Epithelial cell of proximal tubule (primary cell): Measurements from ENCODE around the gene TMEM256. TPM values are rescaled to one million over a fixed set of nuclear protein-coding genes. Genes with fewer than 3 reads are reported as not detected.

Experiments used
- DNase-seq: peaks from one replicate; pipeline ENCODE4 v3.0.0-alpha.2; 2011; ENCODE audit warnings: low read depth
- H3K4me3 ChIP-seq: 2 replicates; pipeline ENCODE4 v1.5.1; 2011; ENCODE audit warnings: low read depth, mild to moderate bottlenecking, low read length
- CTCF ChIP-seq: conservative IDR thresholded peaks from 2 replicates; pipeline ENCODE4 v1.5.1; 2012; ENCODE audit warnings: low read depth, mild to moderate bottlenecking, low read length
- total RNA-seq: library from RNA; depleted of rRNA; stranded (reverse); fragments of >200 nt; gene quantifications from 2 replicates; pipeline ENCODE4 v1.2.3, GENCODE V29; 2015

The TMEM256 gene
- total RNA-seq, 1 donor from 2014 or later = 134 TPM

- TF ChIP-seq CTCF = no peak
- no peak overlapping the region for H3K4me3 ChIP-seq
- no peak for DNase-seq
Measured at GRCh38 chr17:7383371-7383741, 20.5 kb downstream of the TMEM256 start.

- no peak for TF ChIP-seq CTCF
- DNase-seq = no peak
Measured at GRCh38 chr17:7382901-7383300, 21.0 kb downstream of the TMEM256 start.

GRCh38 chr17:7380855-7381683, 22.8 kb downstream of the TMEM256 start, which contains the start of gene TNK1:
TSS of gene TNK1 (plus strand) at chr17:7381089. CDS start at chr17:7382927, 1,838 bp downstream.
- DNase-seq = no peak
- H3K4me3 ChIP-seq = peak within 1 kb of the TSS; percentile 81
- TF ChIP-seq CTCF = no peak

More at GRCh38 chr17:7382901-7383300, 21.0 kb downstream of the TMEM256 start:
- no peak overlapping the region for H3K4me3 ChIP-seq

- no peak for TF ChIP-seq CTCF
- H3K4me3 ChIP-seq = peak overlapping the region; percentile 81
- DNase-seq = no peak
Measured at GRCh38 chr17:7380321-7380720, 23.6 kb downstream of the TMEM256 start.

- H3K4me3 ChIP-seq = no peak overlapping the region
- DNase-seq = no peak
- TF ChIP-seq CTCF = no peak
Measured at GRCh38 chr17:7379134-7379533, 24.8 kb downstream of the TMEM256 start.

- H3K4me3 ChIP-seq = no peak overlapping the region
- TF ChIP-seq CTCF = no peak
- no peak for DNase-seq
Measured at GRCh38 chr17:7374353-7374752, 29.5 kb downstream of the TMEM256 start.

- TF ChIP-seq CTCF = no peak
- no peak overlapping the region for H3K4me3 ChIP-seq
- DNase-seq = no peak
Measured at GRCh38 chr17:7370853-7371252, 33.0 kb downstream of the TMEM256 start.
